Measurements from ENCODE around the gene NFS1. TPM values are rescaled to one million over a fixed set of nuclear protein-coding genes. Genes with fewer than 3 reads are reported as not detected.
"Not testable (repeated sequence)": the region's sequence is repeated elsewhere in the genome, so short reads cannot be mapped to it uniquely, and the experiment has no call there.

Gene NFS1
- total RNA-seq, 1 experiment from 2014 or later = 42.8 TPM

GRCh38 chr20:35729836-35730582 is 30.9 kb upstream of the NFS1 start:
- no peak for DNase-seq (ENCODE audit: low read depth)

- no peak for DNase-seq (ENCODE audit: low read depth)
Measured at GRCh38 chr20:35729283-35729807, 30.2 kb upstream of the NFS1 start.

DNA sequence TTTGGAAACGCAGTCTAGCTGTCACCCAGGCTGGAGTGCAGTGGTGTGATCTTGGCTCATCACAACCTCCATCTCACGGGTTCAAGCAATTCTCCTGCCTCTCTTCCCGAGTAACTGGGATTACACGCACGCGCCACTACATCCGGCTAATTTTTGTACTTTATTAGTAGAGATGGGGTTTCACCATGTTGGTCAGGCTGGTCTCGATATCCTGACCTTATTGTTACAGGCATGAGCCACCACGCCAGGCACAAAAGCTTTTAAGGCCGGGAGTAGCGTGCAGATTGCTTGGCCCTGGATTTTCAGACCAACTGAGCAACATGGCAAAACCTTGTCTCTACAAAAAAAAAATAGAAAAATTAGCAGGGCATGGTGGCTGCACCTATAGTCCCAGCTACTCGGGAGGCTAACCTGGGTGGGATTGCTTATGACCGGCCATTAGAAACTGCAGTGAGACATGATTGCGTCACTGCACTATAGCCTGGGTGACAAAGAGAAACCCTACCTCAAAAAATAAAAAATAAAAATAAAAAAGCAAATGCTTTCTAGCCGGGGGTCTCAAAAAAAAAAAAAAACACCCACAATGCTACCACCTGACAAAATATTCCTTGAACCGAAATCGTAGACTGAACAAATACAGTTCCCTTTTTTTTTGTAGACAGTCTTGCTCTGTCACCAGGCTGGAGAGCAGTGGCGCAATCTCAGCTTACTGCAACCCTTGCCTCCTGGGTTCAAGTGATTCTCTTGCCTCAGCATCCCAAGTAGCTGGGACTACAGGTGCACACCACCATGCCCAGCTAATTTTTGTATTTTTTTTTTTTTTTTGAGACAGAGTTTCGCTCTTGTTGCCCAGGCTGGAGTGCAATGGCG is 27.9 kb upstream of the NFS1 start:
- DNase-seq (ENCODE audit: low read depth) = no peak

DNA sequence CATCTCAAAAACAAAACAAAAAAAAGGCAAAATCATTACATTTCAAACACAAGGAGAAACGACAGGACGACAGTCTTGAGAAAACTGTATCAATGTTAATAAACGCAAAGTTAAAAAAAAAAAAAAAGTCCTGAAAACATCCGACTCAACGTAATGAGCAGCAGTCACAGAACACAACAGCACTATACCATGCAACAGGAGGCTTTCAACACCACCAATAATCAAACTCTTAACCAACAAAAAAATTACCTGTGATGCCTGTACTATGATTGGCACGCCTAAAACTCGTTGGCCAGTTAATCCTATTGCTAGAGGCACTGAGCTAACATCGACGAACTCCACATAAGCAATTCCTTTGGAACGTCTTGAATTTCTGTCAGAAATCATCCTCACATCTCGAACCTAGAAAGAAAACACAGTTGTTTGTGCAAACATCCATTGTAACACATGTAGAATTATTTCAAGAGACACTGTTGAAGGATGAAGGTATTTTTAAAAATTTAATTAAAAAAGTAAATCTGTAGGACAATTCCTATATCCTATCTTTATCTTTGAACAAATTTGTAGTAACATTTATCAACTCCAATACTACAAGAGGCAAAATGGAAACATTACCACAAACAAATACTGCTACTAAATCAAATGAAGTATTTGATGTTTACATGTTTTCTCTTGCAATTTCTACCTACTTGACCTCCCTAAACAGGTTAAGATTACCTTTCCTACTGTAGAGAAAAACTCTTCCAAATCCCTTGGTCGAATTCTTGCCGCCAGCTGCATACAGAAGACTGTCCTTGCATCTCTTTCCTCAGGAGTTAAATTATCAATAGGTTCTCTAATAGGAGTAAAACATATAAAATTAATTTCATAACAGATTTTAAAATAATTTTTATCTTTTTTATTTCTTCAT is 25.4 kb upstream of the NFS1 start:
- no peak for DNase-seq (ENCODE audit: low read depth)

GRCh38 chr20:35723652-35724320 is 24.6 kb upstream of the NFS1 start:
- not testable (repeated sequence) for DNase-seq (ENCODE audit: low read depth)

DNA sequence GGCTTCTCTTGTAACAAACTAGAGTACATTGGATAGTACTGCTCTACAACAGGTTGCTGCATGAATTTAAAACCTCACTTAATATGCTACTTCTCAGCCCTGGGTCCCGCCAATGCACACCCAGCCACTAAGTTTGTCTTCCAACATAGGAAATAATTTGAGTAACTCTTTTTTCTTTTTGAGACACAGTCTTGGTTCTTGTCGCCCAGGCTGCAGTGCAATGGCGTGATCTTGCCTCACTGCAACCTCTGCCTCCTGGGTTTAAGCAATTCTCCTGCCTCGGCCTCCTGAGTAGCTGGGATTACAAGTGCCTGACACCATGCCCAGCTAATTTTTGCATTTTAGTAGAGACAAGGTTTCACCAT is 24.1 kb upstream of the NFS1 start:
- DNase-seq (ENCODE audit: low read depth) = not testable (repeated sequence)

GRCh38 chr20:35721621-35722020 is 22.5 kb upstream of the NFS1 start:
- no peak for DNase-seq (ENCODE audit: low read depth)

DNA sequence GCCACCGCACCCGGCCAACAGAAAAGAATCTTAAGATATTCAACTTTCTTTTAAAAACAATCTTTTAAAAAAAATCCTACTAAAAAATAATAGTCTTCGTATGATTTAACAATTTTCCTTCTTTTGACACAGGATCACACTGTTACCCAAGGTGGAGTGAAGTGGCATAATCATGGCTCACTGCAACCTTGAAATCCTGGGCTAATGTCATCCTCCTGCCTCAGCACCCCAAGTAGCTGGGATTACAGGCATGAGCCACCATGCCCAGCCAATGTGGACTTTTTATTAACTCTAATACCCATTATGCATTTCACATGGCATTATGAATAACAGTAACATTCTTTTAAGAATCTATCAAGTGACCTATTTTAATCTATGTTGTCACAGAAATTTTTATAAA is 22.1 kb upstream of the NFS1 start:
- DNase-seq (ENCODE audit: low read depth) = no peak

DNA sequence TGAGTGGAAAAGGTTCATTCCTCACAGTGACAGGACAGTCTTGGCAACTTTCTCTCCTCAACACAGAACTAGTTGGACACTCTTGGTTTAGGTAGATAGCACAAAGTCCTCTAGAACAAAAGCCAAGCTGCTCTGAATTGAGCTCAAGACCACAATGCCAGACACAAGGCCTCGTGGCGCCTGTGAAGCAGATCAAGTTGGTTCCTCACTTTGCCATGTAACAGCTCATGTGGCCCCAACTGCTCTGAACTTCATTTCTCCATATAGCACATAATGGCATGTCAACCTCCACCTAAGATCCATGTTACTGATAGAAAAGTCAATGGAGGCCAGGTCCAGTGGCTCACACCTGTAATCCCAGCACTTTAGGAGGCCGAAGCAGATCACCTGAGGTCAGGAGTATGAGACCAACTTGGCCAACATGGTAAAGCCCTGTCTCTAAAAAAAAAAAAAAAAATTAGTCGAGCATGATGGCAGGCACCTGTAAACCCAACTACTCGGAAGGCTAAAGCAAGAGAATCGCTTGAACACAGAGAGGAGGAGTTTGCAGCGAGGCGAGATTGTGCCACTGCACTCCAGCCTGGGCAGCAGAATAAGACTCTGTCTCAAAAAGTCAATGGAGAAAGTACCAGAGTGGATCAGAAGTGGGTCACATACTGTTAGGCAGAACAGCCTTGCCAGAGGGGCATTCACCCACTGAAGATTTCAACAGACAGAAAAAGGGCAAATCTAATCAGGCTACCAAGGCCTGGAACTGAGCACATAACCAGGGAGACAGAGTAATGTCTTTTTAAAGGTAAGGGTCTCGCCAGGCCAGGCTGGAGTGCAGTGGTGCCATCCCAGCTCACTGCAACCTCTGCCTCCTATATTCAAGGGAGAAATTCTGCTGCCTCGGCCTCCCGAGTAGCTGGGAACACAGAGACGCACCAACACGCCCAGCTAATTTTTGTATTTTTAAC is 21.3 kb upstream of the NFS1 start:
- DNase-seq (ENCODE audit: low read depth) = no peak

- DNase-seq (ENCODE audit: low read depth) = no peak
Measured at GRCh38 chr20:35719717-35720116, 20.6 kb upstream of the NFS1 start.

GRCh38 chr20:35718972-35719635 is 20.0 kb upstream of the NFS1 start:
- DNase-seq (ENCODE audit: low read depth) = peak; percentile 29

GRCh38 chr20:35718321-35718720 is 19.2 kb upstream of the NFS1 start:
- DNase-seq (ENCODE audit: low read depth) = peak; percentile 46

GRCh38 chr20:35716330-35716729 is 17.2 kb upstream of the NFS1 start:
- no peak for DNase-seq (ENCODE audit: low read depth)

DNA sequence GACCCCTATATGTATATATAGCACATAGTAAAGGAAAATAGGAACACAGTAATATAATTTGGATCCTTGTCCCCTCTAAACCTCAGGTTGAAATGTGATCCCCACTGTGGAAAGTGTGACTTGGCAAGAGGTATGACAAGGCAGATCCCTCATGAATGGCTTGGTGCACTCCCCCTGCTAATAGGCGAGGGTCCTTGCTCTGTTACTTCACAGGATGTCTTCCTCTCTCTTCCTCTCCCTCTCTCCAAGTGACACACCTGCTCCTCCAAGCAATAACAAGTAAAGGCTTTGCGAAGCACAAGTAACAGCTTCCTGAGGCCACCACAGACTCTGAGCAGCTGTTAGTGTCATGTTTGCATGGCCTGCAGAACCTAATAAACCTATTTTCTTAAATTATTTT is 16.5 kb upstream of the NFS1 start:
- DNase-seq (ENCODE audit: low read depth) = no peak

DNA sequence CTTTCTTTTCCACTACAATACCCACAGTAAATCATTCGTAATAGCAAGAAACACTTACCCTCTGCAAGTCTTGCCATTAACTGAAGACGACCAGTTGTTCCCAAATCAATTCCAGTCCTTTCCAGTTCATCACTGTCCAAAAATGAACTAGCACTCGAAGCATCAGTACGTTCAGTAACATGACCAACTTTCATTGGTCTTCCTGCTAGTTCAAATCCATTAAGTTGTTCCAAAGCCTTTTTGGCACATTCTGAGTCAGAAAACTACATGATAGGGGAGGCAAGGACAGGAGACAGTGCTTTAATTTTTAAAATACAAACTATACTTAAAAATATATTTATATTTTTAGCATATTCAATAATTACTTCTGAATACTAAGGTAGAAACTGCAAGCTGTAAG is 15.0 kb upstream of the NFS1 start:
- DNase-seq (ENCODE audit: low read depth) = no peak

- DNase-seq (ENCODE audit: low read depth) = not testable (repeated sequence)
Measured at GRCh38 chr20:35713120-35713519, 14.0 kb upstream of the NFS1 start.

DNA sequence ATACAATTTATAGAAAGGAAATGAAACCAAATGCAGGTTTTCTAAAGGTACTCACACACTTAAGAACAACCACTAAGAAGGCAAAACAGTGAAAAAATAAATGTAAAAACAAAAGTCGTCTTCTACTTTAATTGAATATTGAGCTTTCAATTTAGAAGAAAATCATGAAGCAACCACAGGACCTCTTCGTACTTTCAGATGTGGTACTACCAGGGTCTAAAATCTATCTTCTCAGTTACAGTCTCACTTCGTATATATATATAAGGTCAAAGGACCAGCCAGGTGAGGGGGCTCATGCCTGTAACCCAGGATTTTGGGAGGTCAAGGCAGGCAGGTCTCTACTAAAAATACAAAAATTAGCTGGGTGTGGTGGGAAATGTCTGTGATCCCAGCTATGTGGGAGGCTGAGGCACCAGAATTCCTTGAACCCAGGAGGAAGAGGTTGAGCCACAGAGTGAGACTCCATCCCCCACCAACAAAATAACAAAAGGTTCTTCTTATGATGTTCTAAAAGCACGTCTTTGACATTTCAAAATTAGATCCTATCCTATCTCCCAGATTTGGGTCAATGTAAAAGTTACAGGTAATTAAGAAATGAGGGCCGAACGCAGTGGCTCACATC is 12.5 kb upstream of the NFS1 start:
- no peak for DNase-seq (ENCODE audit: low read depth)

DNA sequence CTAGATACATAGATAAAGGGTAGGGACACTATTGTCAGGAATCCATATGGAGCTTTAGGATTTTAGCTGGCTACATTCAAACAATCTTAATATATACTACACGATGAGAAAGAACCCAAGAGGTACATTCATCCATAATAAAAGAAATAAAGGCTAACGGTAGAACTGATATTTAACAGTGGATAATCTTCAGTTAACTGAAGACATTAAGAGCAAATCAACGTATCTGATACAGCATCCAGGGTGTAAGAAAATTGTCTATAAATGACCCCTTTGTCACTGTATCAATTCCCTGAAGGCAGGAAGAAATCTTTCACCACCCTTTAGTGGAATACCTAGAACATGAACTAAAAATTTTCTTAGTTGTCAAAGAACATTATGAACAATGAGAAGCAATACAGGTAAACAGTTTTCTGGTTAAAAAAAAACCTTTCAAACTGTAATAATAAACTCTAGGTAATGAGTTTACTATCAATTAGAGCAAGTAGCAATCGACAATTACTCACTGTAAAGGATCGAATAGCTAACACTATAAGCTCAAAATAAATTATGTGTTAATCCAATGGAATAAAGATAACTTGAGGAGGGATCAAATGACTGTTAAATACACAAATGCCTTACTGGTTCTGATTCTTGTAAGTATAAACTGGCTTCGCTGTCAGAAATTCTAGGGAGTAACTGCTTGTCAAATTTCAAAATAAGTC is 11.9 kb upstream of the NFS1 start:
- no peak for DNase-seq (ENCODE audit: low read depth)
